SHP77 treated with DMSO at 0.1 percent for 48 hours (cell line): ENCODE measurements around the gene JMJD7.
"Not testable (repeated sequence)": the region's sequence is repeated elsewhere in the genome, so short reads cannot be mapped to it uniquely, and the experiment has no call there.

Source experiments
- DNase-seq: peaks from one replicate; lab custom pipeline; 2025; lab: John Stamatoyannopoulos, UW

Gene JMJD7

DNA sequence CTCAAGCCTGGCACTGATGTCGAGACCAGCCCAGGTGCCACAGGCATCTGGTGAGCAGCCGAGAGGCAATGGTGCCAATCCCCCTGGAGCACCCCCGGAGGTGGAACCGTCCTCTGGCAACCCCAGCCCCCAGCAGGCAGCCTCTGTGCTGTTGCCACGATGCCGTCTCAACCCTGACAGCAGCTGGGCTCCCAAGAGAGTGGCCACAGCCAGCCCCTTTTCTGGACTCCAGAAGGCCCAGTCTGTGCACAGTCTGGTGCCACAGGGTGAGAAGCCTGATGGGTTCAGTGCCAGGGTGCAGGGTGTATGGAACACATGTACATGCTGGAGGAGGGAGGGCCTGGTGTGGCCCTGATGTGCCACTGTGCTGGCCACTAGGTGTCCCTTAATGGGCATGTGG lies 4.9 kb upstream of the JMJD7 start:
- no peak for DNase-seq

DNA sequence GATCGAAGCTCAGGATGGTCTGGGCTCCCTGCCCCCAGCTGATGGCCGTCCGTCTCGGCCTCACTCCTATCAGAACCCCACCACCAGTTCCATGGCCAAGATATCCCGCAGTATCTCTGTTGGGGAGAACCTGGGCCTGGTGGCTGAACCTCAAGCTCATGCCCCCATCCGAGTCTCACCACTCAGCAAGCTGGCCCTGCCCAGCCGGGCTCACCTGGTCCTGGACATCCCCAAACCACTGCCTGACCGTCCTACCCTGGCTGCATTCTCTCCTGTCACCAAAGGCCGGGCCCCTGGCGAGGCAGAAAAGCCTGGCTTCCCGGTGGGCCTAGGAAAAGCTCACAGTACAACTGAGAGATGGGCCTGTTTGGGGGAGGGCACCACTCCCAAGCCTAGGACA lies 4.4 kb upstream of the JMJD7 start:
- no peak for DNase-seq

DNA sequence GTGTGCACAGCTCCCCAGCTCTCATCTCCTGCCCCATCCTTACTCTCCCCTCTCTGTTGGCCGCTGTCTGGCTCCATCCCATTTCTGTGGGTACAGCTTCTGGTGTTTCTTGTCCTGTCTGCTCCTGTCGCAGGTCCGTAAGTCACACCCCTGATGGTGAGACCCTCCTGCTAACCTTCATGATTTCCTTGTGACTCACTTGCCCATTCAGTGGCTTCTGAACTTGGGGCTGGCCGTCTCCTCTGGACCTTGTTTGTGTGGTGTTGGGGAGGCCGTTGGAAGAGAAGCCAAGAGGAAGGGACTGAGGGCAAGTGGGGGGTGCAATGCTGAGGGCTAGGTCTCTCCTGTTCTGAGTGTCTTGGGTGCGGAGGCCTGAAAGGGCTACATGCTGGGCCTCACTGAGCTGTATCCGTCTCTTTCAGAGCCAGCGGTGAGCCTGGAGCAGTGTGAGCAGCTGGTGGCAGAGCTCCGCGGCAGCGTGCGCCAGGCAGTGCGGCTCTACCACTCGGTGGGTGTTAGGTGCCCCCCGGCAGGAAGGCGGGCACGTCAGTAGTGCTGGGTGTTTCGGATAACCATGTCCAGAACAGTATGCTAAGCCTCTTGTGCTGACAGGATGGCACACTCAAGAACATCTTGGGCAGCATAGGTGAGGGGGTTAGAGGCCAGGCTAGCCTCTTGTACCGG lies 3.7 kb upstream of the JMJD7 start:
- DNase-seq = no peak

DNA sequence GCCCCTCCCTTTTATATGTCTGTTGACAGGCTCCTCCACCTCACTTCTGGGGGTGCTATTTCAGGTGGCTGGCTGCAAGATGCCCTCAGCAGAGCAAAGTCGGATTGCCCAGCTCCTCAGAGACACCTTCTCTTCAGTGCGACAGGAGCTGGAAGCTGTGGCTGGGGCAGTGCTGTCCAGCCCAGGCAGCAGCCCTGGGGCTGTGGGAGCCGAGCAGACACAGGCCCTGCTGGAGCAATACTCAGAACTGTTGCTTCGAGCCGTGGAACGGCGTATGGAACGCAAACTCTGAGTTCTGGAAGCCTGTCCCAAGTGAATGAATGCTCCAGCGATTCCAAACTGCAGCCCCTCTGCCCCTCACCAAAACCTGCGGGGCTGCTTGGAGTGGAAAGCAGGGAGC lies 2.7 kb upstream of the JMJD7 start:
- no peak for DNase-seq

DNA sequence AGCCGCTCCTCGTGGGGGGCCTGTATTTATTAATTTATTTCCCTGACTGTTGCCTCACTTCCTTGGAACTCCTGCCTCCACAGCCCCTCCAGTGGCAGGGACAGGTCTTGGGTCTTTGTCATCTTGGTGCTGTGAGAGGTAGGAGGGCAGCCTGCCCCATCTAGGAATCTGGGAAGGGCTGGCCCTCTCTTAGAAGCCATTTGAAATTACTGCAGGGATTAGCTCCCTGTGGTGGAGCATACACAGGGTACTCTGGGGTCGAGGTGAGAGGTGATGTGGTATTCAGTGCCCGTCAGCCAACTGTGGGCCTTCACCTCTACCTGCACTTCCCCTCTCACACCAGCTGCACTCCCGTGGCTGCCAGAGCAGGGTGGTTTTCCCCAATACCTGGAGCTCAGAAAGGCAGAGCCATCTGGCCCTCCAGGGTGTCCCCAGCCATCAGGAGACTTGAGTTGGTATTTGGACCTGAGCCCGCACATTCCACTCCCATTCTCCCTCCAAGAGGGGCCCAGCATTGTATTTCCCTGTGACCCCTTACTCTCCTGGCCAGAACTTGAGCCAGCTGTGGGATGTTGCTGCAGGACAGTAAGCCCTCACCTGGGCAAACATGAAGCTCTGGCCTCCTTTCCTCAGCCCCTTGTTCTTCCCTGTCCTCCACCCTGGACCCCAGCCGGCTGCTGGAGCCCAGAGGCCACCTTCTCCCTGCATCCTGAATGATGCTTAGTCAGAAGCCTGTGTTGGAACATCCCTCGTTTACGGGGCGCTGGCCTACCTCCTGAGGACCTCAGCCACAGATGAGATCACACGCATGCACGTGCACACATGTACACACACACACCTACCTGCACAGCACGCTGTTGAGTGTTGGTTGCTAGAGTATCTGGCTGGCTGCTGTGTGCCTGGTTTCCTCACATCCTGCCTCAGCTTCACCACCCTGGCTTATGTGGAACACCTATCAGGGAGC lies 2.0 kb upstream of the JMJD7 start:
- no peak for DNase-seq

DNA sequence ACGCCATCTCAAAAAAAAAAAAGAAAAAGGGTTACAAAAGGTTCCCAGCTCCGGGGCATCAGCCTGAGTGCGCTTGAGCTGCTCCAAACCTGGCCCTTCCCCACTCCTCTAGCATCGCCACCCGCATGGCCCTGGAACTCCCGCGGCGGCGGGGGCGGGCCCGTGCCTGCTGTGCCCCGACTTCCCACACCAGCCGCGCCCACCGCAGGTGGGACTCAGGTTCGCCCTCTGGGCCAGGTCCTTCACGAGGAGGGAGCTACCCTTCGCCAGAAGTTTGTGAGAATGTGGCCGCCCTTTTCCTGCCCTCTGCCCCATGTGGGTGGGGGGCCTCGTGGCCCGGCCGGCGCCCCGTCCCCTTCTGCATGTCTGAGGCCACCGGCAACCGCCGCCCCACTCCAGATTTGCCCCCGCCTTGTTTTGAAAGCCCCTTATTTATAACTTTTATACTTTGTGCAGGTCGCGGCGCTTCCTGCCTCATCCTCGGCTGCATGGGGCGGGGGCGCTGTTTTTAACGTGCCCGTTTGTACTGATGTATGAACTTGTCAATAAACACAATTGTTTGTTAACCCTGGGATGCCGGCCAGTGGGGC lies 507 bp upstream of the JMJD7 start:
- DNase-seq = no peak

DNA sequence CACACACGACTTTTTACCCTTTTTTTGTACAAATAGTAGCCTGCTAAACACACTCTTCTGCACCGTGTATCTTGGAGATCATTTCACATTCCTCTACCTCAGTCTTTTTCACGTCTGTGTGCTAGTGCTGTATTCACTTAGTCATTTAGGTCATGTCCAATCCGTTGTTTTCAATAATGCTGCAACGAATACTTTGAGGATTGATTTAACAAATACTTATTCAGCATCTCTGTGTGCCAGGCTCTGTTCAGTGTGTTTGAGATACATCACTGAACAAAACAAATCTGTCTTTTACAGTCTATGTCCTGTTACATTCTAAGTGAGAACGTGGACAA lies 882 bp downstream of the JMJD7 start:
- DNase-seq = no peak

DNA sequence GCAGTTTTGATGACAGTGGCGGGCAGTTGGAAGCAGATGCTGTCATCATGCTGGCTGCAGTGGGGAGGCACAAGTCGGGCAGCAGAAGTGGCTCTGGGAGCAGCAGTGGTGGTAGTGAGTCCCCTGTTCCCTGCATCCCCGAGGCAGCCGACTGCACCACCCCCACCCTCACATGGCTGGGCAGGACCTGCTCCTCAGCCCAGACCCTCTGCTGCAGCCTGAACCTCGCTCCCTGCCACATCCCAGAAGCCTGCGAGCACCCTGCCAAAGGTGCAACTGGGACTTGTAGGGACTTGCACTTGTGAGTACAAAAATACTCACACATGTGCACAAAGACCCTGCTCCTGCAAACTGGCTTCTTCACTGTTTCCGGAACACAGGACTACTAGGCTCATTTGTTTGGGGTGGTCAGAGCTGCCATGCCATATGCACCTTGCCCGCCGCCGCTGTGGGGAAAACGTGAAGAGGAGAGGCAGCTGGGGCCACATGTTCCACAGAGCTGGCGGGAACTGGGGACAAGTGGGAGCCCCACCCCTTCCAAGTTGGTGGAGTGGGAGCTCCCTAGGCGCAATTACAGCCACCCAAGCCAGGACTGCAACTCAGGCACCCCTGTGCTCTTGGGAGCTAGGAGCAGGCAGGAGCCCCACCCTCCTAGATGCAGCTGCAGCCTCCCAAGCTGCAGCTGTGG lies 2.2 kb downstream of the JMJD7 start:
- DNase-seq = no peak

DNA sequence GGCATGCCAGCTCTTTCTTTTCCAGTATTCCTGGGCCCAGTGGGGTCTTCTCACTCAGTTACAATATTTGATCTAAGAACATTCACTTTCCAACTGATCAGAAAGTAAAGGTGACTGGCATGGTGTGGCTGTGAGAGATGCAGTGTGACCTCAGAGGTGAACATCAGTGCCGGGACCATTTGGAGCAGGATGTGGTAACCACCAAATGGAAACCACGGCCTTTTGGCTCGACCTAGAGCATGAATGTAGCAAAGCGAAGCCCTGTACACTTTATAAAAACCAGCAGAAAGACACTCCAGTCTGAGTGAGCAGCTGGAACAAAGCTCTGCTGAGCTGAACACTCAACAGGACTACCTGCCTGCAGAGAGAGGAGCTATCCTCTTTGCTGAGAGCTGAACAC lies 3.4 kb downstream of the JMJD7 start:
- DNase-seq = not testable (repeated sequence)

DNA sequence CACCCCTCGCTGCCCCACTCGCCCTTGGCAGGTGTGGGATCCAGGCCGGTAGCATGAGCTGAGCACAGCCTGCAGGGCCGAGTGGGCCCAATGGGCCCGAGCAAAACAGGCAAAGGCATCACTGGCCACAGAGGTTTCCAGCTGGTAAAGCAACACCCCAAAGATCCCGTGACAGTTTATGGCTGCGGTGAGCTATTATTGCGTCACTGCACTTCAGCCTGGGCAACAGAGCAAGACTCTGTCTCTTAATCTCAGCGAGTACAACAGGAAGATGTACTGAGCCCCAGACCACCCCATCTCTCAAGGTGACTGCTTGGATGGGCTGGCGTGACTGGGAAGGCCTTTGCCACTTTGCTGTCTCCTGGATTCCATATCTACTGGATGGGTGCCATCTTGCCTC lies 4.3 kb downstream of the JMJD7 start:
- no peak for DNase-seq

DNA sequence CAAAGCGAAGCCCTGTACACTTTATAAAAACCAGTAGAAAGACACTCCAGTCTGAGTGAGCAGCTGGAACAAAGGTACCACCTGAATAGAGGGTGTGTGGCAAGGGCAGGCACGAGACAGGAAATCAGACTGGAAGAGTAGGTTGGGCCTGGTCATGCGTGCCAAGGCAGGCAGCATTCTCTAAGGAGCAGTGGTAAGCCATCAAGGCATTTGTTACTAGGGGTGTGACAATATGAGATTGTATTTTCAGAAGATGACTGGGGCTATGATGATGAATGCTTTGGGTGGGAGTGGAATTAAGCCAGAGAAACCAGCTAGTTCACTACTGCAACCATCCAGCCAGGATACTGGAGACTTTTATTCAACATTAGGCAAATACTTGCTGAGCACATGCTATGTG lies 5.0 kb downstream of the JMJD7 start:
- no peak for DNase-seq

DNA sequence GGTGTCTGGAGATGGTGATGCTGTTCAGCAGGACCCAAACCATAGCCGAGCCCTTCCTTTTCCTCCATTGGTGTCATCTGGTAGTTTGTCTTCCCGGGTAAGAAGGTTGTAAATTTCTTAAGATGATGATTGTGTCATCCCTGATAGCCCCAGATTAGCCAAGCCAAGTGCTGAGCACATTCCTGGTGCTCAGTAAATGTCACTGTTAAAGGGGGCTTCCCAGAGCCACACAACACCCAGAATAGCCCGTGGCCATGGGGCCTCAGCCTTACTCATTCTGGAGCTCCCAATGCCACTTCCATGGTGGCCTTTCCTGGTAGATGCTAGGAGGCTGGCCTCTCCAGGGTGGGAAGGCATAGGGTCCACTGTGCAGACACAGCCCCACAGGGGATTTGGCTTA lies 6.2 kb downstream of the JMJD7 start:
- DNase-seq = no peak

DNA sequence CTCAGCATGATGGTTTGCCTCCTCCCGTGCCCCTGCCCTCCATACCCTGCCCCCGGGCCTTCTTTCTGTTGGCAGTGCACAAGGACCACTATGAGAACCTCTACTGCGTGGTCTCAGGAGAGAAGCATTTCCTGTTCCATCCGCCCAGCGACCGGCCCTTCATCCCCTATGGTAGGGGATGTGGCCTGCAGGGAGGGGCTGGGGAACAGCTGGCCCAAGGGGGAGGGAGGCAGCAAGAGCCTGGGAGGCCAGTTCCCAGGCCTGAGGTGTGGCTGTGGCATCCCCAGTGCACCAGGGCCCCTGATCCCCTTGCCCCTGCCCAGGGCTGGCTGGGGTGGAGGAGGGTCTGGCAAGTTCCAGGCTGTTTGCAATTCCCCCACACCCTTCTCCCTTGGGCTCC lies 8.2 kb downstream of the JMJD7 start:
- no peak for DNase-seq

DNA sequence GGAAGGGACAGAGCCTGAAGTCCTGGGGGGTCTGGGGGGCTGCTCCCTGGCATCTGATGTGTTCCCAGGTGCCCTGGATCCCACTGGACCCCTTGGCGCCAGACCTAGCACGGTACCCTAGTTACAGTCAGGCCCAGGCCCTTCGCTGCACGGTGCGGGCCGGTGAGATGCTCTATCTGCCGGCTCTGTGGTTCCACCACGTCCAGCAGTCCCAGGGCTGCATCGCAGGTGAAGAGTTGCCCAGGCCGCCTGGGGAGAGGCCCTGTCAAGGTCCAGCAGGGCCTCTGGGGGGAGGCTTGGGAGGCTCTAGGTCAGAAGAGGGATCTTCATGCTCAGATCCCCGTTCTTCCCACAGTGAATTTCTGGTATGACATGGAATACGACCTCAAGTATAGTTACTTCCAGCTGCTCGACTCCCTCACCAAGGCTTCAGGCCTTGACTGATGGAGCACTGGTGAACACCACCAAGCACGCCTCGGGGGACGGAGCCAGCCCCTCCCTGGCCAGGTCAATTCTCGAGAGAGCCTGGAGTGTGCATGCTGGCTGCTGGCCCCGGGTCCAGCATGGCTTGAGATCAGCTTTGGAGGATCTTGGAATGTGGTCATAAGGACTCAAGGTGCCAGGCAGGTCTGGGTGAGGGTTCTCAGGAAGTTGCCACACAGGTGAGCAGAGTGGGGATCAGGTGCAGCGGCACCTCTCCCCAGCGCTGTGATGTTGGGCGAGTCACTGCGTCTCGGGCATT lies 9.0 kb downstream of the JMJD7 start:
- no peak for DNase-seq

DNA sequence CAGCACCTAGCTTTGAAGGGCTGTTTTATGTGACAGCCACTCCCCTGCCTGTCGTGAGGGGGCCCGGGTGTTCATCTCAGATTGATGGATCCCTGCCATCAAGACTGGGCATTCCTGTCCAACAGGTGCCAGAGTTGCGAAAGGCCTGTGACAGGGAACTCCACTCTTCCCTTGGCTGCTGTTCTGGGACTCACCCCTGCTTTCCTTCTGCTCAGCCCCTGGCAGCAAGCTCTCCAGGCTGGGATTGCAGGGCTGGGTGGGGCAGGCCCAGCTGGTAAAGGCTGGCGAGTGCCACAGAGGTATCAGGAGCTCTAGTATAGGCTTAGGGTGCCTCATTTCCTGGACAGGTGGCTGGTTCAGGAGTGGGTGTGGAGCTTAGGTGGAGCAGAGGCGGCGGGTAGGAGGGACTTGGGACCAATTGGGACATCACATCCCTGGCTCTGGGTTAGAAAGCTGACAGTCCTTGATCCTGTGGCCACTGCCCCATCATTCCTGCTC lies 10.6 kb downstream of the JMJD7 start, which contains the start of gene PLA2G4B:
Gene PLA2G4B (plus strand): TSS at position 448 of the 498 bp plus-strand sequence. CDS start 67 bp downstream, outside the sequence.
- DNase-seq = no peak

DNA sequence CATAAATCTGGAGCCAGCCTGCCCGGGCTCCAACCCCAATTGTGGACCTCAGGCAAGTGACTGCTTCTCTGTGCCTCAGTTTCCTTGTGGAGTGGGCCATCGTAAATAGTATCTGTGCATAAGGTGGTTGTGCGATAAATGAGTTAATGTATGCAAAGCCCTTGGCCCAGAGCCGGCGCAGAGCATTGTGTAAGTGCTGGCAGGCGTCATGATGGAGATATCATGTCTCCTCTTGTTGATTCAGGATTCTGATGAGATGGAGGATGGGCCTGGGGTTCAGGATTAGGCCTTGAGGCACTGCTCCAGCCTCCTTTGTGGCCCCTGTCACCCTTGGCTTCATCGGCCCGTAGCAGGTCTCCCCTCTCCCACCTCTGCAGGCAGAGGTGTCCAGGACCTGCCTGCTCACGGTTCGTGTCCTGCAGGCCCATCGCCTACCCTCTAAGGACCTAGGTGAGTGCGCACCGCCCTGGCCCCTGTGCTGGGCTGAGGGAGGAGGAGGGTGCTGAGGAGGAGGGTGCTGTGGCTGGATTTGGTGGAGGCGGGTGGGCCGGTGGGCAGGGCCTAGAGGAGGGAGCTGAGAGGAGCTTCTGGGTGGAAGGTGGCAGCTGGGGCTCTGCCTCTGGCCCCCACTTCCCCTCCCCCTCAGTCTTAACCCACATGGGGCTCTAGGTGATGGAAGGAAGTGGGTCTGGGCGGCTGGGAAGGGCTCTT lies 12.0 kb downstream of the JMJD7 start:
- no peak for DNase-seq

DNA sequence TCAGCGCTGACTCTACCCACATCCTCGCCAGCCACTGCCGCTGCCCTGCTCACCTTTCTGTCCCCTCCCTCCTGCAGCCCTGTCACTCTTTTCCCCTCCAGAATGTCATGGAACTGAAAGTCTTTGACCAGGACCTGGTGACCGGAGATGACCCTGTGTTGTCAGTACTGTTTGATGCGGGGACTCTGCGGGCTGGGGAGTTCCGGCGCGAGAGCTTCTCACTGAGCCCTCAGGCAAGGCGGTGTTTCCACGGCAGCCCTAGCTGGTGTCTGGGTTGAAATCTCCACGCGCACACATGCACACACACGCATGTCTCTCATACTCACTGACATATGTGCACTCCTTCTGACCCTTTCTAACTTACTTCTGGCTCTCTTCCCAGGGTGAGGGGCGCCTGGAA lies 12.8 kb downstream of the JMJD7 start:
- no peak for DNase-seq

DNA sequence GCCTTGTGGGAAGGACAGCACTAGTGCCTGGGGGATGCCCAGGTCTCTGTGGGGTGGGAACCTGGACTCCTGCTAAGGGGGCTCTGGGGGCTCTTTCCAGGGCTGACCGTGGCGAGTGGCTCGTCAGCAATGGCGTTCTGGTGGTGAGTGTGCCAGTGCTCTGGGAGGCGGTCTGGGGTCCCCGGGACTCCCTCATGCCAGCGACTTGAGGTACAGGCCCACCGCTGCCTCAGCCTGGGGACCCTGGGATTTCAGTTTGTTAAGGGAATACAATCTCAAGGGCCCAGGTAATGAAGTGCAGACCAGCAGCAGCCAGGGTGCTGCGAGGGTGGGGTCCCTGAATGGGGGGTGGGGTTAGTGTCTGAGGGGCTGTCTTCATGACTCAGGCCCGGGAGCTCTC lies 13.2 kb downstream of the JMJD7 start:
- no peak for DNase-seq

DNA sequence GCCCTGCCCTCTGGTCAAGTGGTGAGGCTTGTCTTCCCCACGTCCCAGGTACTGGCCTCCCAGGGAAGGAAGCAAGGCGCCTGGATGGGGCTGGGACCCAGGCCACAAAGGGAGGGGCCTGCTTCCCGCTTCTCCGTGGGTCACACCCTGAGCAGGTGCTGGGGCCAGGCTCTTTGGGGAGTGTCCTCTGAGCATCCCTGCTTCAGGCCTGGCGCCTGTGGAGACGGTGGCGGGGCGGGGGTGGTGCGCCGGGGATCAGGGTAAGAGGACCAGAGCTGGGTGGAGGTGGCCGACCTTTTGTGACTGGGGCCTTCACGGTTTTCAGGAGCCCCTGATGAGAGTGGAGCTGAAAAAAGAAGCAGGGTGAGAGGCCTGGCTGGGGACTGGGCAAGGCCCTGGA lies 14.3 kb downstream of the JMJD7 start:
- no peak for DNase-seq

DNA sequence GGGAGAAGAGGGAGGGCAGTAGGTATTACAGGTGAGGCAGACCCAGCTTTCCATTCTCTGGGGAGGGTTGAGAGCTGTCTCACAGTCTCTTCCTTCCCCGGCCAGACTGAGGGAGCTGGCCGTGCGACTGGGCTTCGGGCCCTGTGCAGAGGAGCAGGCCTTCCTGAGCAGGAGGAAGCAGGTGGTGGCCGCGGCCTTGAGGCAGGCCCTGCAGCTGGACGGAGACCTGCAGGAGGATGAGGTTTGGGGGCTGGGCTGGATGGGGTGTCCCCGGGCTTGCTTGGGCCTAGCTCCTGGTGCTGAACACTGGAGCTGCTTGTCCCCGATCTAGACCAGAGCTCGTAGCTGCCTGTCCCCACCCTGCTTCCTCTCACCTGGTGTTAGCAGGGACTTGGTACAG lies 15.7 kb downstream of the JMJD7 start:
- no peak for DNase-seq

DNA sequence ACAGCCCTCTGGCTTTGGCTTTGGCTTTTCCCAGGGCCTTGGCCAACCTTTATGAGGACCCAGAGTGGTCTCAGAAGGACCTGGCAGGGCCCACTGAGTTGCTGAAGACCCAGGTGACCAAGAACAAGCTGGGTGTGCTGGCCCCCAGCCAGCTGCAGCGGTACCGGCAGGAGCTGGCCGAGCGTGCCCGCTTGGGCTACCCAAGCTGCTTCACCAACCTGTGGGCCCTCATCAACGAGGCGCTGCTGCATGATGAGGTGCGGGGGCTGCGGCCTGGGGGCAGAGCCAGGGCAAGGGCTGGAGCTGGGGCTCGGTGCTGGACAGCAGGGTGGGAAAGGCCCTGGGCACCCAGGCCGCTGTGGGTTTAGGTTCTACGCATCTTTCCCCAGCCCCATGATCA lies 16.9 kb downstream of the JMJD7 start:
- DNase-seq = no peak
